Adrenal gland (tissue), 5 donors: Measurements from ENCODE around the gene MT1H.

Source experiments
- CTCF ChIP-seq, 6 experiments: fragments of 450-650 bp in 4 of 6; fragments of 200-600 bp in 2 of 6; sonication (generic) in 1 of 6; IDR thresholded peaks; 1 replicate in 5 of 6; 2 replicates in 1 of 6; pipeline versions ENCODE4 v1.5.1 to v1.8.0; 2016 to 2021; ENCODE audit warnings: antibody characterized with exemption in 6 of 6, mild to moderate bottlenecking in 2 of 6, moderate library complexity in 1 of 6
- POLR2A ChIP-seq, 2 donors: fragments of 450-650 bp; IDR thresholded peaks; one replicate each; pipeline ENCODE4 v1.6.1; 2017; ENCODE audit warnings: antibody characterized with exemption in 2 of 2, mild to moderate bottlenecking in 2 of 2, moderate library complexity in 1 of 2
- donor health status: DM: no; HTN: no; CAD: no.

DNA sequence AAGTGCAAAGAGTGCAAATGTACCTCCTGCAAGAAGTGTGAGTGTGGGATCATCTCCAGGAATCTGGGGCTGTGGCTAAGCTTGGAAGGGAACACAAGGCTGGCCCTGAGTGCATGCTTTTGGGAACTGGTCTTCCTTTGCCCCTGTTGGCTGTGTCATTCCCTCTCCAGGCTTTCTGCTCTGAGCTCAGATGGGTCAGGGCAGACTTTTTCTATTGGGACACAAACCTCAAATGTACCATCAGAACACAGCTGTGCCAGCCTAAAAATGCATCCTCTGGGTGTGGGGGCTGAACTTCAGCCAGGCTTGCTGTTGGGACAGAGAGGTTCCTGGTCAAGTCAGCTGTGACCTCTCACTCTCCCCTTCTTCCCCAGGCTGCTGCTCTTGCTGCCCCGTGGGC is 17.0 kb upstream of the MT1H start:
- TF ChIP-seq POLR2A (IDR thresholded peaks at IDR 0.05) (no peak), CTCF (IDR thresholded peaks at IDR 0.05) (no peak)
